OCI-LY1 (cell line): ENCODE data around the gene EPHB2.

Source experiments
- H2AFZ ChIP-seq: fragments of 200-600 bp; sonication (generic), shearing (Covaris generic); 2 replicates; pipeline ENCODE4 v1.6.0; 2014; ENCODE audit warnings: antibody characterized with exemption, mild to moderate bottlenecking, low read length
- H3F3A ChIP-seq: fragments of 200-600 bp; sonication (generic), shearing (Covaris generic); 2 replicates; pipeline ENCODE4 v1.6.0; 2014; ENCODE audit warnings: mild to moderate bottlenecking, antibody characterized with exemption, low read length, moderate library complexity; ENCODE audit not compliant: insufficient read depth
- H3K27ac ChIP-seq: fragments of 200-600 bp; sonication (generic); 2 replicates; pipeline ENCODE4 v1.5.1; 2014; ENCODE audit warnings: low read length, mixed run types, mild to moderate bottlenecking, low read depth; ENCODE audit not compliant: poor library complexity, severe bottlenecking
- H3K27me3 ChIP-seq: fragments of 200-600 bp; sonication (generic); 2 replicates; pipeline ENCODE4 v1.6.0; 2014; ENCODE audit warnings: antibody characterized with exemption, mild to moderate bottlenecking, low read length, moderate library complexity; ENCODE audit not compliant: insufficient read depth
- H3K36me3 ChIP-seq: fragments of 200-600 bp; sonication (generic); 2 replicates; pipeline ENCODE4 v1.6.1; 2014; ENCODE audit warnings: mild to moderate bottlenecking, antibody characterized with exemption, low read length, moderate library complexity, mixed read lengths; ENCODE audit not compliant: insufficient read depth
- H3K4me1 ChIP-seq: fragments of 200-600 bp; sonication (generic); 2 replicates; pipeline ENCODE4 v1.5.1; 2014; ENCODE audit warnings: mild to moderate bottlenecking, low read length, moderate library complexity; ENCODE audit not compliant: insufficient read depth, severe bottlenecking
- H3K4me2 ChIP-seq: fragments of 200-600 bp; sonication (generic), shearing (Covaris generic); 2 replicates; pipeline ENCODE4 v1.6.1; 2014; ENCODE audit warnings: low read length
- H3K4me3 ChIP-seq: fragments of 200-600 bp; sonication (generic); 2 replicates; pipeline ENCODE4 v1.5.1; 2014; ENCODE audit warnings: low read length, low read depth, mild to moderate bottlenecking, mixed read lengths; ENCODE audit not compliant: poor library complexity, severe bottlenecking
- H3K79me2 ChIP-seq: fragments of 200-600 bp; shearing (Covaris generic); 2 replicates; pipeline ENCODE4 v1.6.1; 2016; ENCODE audit warnings: mixed run types, low read length, mixed read lengths; ENCODE audit not compliant: insufficient read depth
- H3K9ac ChIP-seq: fragments of 200-600 bp; sonication (generic), shearing (Covaris generic); 2 replicates; pipeline ENCODE4 v1.6.1; 2014; ENCODE audit warnings: mild to moderate bottlenecking, low read length, mixed read lengths
- H3K9me2 ChIP-seq: fragments of 200-600 bp; sonication (generic), shearing (Covaris generic); 2 replicates; pipeline ENCODE4 v1.6.1; 2014; ENCODE audit warnings: low read depth, mild to moderate bottlenecking, low read length, mixed read lengths
- H3K9me3 ChIP-seq: fragments of 200-600 bp; shearing (Covaris generic); 2 replicates; pipeline ENCODE4 v1.6.1; 2014; ENCODE audit warnings: low read length, mixed read lengths
- H4K20me1 ChIP-seq: fragments of 200-600 bp; sonication (generic), shearing (Covaris generic); 2 replicates; pipeline ENCODE4 v1.6.0; 2016; ENCODE audit warnings: mild to moderate bottlenecking, low read length; ENCODE audit not compliant: insufficient read depth
- EZH2 ChIP-seq: fragments of 200-600 bp; sonication (generic), shearing (Covaris generic); IDR thresholded peaks from 2 replicates; pipeline ENCODE4 v1.8.0; 2017; ENCODE audit warnings: borderline replicate concordance, mixed run types, mild to moderate bottlenecking, antibody characterized with exemption, low read length, moderate library complexity, mixed read lengths
- TF ChIP-seq, protein P1 (sequence below): fragments of 200-600 bp; sonication (generic), shearing (Covaris generic); IDR thresholded peaks from 2 replicates; pipeline ENCODE4 v1.5.1; 2017; ENCODE audit warnings: mild to moderate bottlenecking, antibody characterized with exemption, low read length, moderate library complexity, mixed read lengths

Gene EPHB2

DNA sequence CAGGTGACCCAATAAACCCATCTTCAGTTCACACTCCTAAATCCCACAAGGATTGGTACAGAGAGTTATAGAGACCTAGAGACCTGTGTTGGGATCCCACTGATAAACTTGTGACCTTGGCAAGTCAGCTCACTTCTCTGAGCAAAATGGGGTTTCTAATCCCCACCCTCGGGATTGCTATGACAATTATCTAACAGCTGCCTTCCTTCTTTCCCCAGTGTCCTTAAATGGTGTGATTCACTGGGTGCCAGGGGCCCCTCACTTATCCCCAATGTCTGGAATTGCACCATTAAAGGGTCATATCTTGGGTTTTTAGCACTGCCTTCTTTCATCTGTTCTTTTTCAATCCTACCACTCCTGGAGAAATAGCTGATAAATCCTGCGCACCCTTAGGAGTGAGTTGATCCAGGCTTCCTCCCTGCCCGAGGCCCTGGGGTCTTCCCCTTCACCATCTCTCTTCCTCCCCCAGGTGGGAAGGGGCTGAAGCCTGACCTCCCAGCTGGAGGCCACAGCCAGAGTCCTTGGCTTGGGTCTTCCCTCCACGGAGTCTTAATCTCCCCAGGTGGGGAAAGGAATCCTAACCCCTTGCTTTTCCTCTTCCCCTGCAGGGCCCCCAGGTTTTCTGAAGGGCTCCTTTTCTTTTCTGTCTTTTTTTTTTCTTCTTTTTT is 222.3 kb downstream of the EPHB2 start:
- Histone ChIP-seq H2AFZ (no peak overlapping the region), H4K20me1 (no peaks in the 10 kb centered on the region), H3K4me1 (no peaks in the 10 kb centered on the region), H3K27me3 (no peaks in the 10 kb centered on the region), H3K9ac (no peak overlapping the region), H3K4me2 (no peak overlapping the region), H3K4me3 (no peak overlapping the region), H3K9me2 (no peaks in the 10 kb centered on the region), H3F3A (no peaks in the 10 kb centered on the region), H3K27ac (no peak overlapping the region), H3K79me2 (no peaks in the 10 kb centered on the region), H3K9me3 (no peaks in the 10 kb centered on the region), H3K36me3 (no peaks in the 10 kb centered on the region)
- TF ChIP-seq, protein P1, sequence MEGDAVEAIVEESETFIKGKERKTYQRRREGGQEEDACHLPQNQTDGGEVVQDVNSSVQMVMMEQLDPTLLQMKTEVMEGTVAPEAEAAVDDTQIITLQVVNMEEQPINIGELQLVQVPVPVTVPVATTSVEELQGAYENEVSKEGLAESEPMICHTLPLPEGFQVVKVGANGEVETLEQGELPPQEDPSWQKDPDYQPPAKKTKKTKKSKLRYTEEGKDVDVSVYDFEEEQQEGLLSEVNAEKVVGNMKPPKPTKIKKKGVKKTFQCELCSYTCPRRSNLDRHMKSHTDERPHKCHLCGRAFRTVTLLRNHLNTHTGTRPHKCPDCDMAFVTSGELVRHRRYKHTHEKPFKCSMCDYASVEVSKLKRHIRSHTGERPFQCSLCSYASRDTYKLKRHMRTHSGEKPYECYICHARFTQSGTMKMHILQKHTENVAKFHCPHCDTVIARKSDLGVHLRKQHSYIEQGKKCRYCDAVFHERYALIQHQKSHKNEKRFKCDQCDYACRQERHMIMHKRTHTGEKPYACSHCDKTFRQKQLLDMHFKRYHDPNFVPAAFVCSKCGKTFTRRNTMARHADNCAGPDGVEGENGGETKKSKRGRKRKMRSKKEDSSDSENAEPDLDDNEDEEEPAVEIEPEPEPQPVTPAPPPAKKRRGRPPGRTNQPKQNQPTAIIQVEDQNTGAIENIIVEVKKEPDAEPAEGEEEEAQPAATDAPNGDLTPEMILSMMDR, result no peak
- no peak for TF ChIP-seq EZH2

GRCh38 chr1:22935433-22935832 is 224.8 kb downstream of the EPHB2 start:
- Histone ChIP-seq H3K9me2 (no peaks in the 10 kb centered on the region), H3K36me3 (no peaks in the 10 kb centered on the region), H3K4me1 (no peaks in the 10 kb centered on the region), H3F3A (no peaks in the 10 kb centered on the region), H3K4me3 (no peak overlapping the region), H3K27me3 (no peaks in the 10 kb centered on the region), H3K9ac (no peak overlapping the region), H3K4me2 (no peak overlapping the region), H3K79me2 (no peaks in the 10 kb centered on the region), H3K27ac (no peak overlapping the region), H4K20me1 (no peaks in the 10 kb centered on the region), H3K9me3 (no peaks in the 10 kb centered on the region), H2AFZ (no peak overlapping the region)
- TF ChIP-seq, protein P1, result no peak
- no peak for TF ChIP-seq EZH2

GRCh38 chr1:22936681-22937080 is 226.0 kb downstream of the EPHB2 start:
- no peak overlapping the region for H3K27ac ChIP-seq
- H2AFZ ChIP-seq, result no peak overlapping the region
- H4K20me1 ChIP-seq, result no peaks in the 10 kb centered on the region
- no peaks in the 10 kb centered on the region for H3F3A ChIP-seq
- TF ChIP-seq, protein P1, result no peak
- TF ChIP-seq EZH2, result no peak
- peaks cover 2% of the 10 kb centered on the region; the same call in 1 of the 2 replicates for H3K9me3 ChIP-seq
- no peaks in the 10 kb centered on the region for H3K27me3 ChIP-seq
- H3K4me2 ChIP-seq, result no peak overlapping the region
- no peaks in the 10 kb centered on the region for H3K79me2 ChIP-seq
- no peak overlapping the region for H3K4me3 ChIP-seq
- no peak overlapping the region for H3K9ac ChIP-seq
- no peaks in the 10 kb centered on the region for H3K9me2 ChIP-seq
- H3K4me1 ChIP-seq, result no peaks in the 10 kb centered on the region
- no peaks in the 10 kb centered on the region for H3K36me3 ChIP-seq
